ENCODE measurements around the gene KRTAP1-4.

DNA sequence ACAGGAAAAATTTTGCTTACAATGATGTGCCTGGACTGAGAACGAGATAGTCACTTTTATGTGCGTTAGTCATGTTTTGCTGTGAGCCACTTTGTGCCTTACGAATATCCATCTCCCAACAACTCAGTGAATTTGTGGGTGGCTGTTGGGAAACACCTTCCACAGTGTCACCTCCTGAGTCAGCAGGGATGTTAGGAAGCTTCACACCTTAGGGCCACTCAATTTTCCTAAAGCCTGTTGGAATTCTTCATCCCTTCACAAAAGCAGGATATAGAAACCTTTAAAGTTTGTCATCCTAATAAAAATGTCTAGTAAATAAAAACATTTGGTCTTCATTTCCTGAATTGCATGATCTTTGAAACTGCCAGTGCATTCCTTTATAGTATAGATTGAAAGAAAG, 16.8 kb downstream of the KRTAP1-4 start:
- TF ChIP-seq, protein P1, sequence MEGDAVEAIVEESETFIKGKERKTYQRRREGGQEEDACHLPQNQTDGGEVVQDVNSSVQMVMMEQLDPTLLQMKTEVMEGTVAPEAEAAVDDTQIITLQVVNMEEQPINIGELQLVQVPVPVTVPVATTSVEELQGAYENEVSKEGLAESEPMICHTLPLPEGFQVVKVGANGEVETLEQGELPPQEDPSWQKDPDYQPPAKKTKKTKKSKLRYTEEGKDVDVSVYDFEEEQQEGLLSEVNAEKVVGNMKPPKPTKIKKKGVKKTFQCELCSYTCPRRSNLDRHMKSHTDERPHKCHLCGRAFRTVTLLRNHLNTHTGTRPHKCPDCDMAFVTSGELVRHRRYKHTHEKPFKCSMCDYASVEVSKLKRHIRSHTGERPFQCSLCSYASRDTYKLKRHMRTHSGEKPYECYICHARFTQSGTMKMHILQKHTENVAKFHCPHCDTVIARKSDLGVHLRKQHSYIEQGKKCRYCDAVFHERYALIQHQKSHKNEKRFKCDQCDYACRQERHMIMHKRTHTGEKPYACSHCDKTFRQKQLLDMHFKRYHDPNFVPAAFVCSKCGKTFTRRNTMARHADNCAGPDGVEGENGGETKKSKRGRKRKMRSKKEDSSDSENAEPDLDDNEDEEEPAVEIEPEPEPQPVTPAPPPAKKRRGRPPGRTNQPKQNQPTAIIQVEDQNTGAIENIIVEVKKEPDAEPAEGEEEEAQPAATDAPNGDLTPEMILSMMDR (IDR thresholded peaks at IDR 0.05) = no peak
- TF ChIP-seq POLR2AphosphoS5 (IDR thresholded peaks at IDR 0.05) (no peak), EP300 (IDR thresholded peaks at IDR 0.05; ENCODE audit: low read depth) (no peak)

All from transverse colon (tissue), 4 donors.